GM18526 (cell line): ENCODE data around the gene PC.

Experiments used
- POLR2A ChIP-seq: IDR thresholded peaks from 3 replicates; pipeline ENCODE4 v1.6.1; 2011; ENCODE audit not compliant: insufficient read length; ENCODE audit errors: extremely low read depth

PC gene

GRCh38 chr11:66958232-66958955 lies at the start of gene PC:
TSS of gene PC (minus strand) at chr11:66958383. CDS start at chr11:66872159, 86,224 bp downstream.
- TF ChIP-seq POLR2A, result peak; percentile 39

- TF ChIP-seq POLR2A, result no peak
Observed at GRCh38 chr11:67007126-67007525, 48.9 kb upstream of the PC start.

- TF ChIP-seq POLR2A, result no peak
Observed at GRCh38 chr11:67006029-67006884, 48.1 kb upstream of the PC start.

GRCh38 chr11:67002921-67003411 lies 44.8 kb upstream of the PC start:
- TF ChIP-seq POLR2A, result no peak

- TF ChIP-seq POLR2A, result no peak
Observed at GRCh38 chr11:67002297-67002913, 44.2 kb upstream of the PC start.

- TF ChIP-seq POLR2A, result no peak
Observed at GRCh38 chr11:67001332-67001731, 43.1 kb upstream of the PC start.

GRCh38 chr11:66999555-66999954 lies 41.4 kb upstream of the PC start:
- no peak for TF ChIP-seq POLR2A

GRCh38 chr11:66996609-66997273 lies 38.6 kb upstream of the PC start:
- TF ChIP-seq POLR2A, result no peak

GRCh38 chr11:66992041-66992440 lies 33.9 kb upstream of the PC start:
- TF ChIP-seq POLR2A, result no peak

GRCh38 chr11:66987924-66988637 lies 29.9 kb upstream of the PC start:
- TF ChIP-seq POLR2A, result no peak

GRCh38 chr11:66987158-66987620 lies 29.0 kb upstream of the PC start:
- TF ChIP-seq POLR2A, result no peak

GRCh38 chr11:66986178-66986545 lies 28.0 kb upstream of the PC start:
- TF ChIP-seq POLR2A, result no peak

GRCh38 chr11:66985508-66986177 lies 27.5 kb upstream of the PC start:
- TF ChIP-seq POLR2A, result no peak

- TF ChIP-seq POLR2A, result no peak
Observed at GRCh38 chr11:66983275-66983924, 25.2 kb upstream of the PC start.
